Thymus (tissue), 11 donors: ENCODE measurements around the gene SORCS1. TPM values are rescaled to one million over a fixed set of nuclear protein-coding genes. Genes with fewer than 3 reads are reported as not detected.

ENCODE experiments used
- DNase-seq, 9 donors: peaks; one replicate each; pipeline ENCODE4 v3.0.0-alpha.2; 2013; ENCODE audit warnings: low spot score in 9 of 9, low read depth in 6 of 9, missing footprints in 1 of 9
- H3K27ac ChIP-seq, 2 donors: one replicate each; pipeline ENCODE4 v1.5.1; 2013; ENCODE audit warnings: control low read depth in 1 of 2, low read depth in 1 of 2, low read length in 1 of 2, mild to moderate bottlenecking in 1 of 2, moderate library complexity in 1 of 2
- H3K27me3 ChIP-seq, 2 donors: one replicate each; pipeline ENCODE4 v1.5.1; 2013; ENCODE audit warnings: low read length in 1 of 2; ENCODE audit not compliant: control insufficient read depth in 2 of 2, insufficient read depth in 1 of 2
- H3K36me3 ChIP-seq, 2 donors: one replicate each; pipeline ENCODE4 v1.5.1; 2013; ENCODE audit warnings: low read length in 1 of 2, mild to moderate bottlenecking in 1 of 2, moderate library complexity in 1 of 2; ENCODE audit not compliant: control insufficient read depth in 2 of 2, insufficient read depth in 2 of 2
- H3K4me1 ChIP-seq, 2 donors: one replicate each; pipeline ENCODE4 v1.5.1; 2013; ENCODE audit warnings: low read length in 2 of 2; ENCODE audit not compliant: control insufficient read depth in 2 of 2, insufficient read depth in 2 of 2
- H3K4me3 ChIP-seq, 2 donors: one replicate each; pipeline ENCODE4 v1.5.1; 2013; ENCODE audit warnings: low read length in 2 of 2, control low read depth in 1 of 2, mild to moderate bottlenecking in 1 of 2
- H3K9me3 ChIP-seq, 2 donors: one replicate each; pipeline ENCODE4 v1.5.1; 2013; ENCODE audit warnings: low read length in 1 of 2, mild to moderate bottlenecking in 1 of 2; ENCODE audit not compliant: control insufficient read depth in 2 of 2, insufficient read depth in 1 of 2
- WGBS: extraction: QIAGEN DNeasy Blood & Tissue Kit; methylation state at CpG from one replicate; pipeline ENCODE4 v1.1.7; 2013; 5-methylcytosine and 5-hydroxymethylcytosine counted together
- polyA plus RNA-seq: library from polyadenylated mRNA; stranded (reverse); fragments of 200-250 nt; gene quantifications from one replicate; pipeline ENCODE4 v1.2.3, GENCODE V29; 2013
- total RNA-seq: library from RNA; stranded (reverse); fragments of 120-200 nt; gene quantifications from one replicate; pipeline ENCODE4 v1.2.4, GENCODE V29; 2013
- donor health status: healthy.

The SORCS1 gene
- total and polyA plus RNA-seq, 2 donors: 1.1 to 3.6 TPM

DNA sequence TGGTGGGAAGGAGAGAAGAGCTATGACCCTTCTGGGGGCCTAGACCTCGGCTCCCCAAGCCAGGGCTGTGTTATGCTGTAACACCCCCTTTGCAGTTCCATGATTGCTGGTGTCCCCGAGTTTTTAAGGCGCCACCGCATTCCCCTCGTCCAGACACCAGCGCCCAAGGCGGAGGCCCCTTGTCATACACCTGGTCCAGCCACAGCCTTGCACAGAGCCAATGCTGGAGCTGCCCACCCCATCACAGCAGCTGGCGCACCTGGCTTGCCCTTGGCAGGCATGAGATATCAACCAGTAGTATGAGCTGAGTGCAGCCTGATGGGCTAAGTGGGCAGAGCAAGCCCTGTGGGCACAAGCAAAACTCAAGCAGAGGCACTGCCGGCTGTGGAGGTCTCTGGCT, 209.4 kb downstream of the SORCS1 start:
- Histone ChIP-seq H3K9me3 (no peaks in the 10 kb centered on the region), H3K36me3 (no peaks in the 10 kb centered on the region), H3K27me3 (no peaks in the 10 kb centered on the region), H3K4me1 (no peaks in the 10 kb centered on the region), H3K4me3 (no peak overlapping the region), H3K27ac (no peak overlapping the region)
- DNase-seq: no peak
- WGBS: 98% methylated on average over 9 of the region's 9 CpGs

- no peaks in the 10 kb centered on the region for H3K27me3 ChIP-seq
- 94% methylated on average over 1 of the region's 1 CpG for whole genome bisulfite sequencing
- no peak for DNase-seq
- H3K27ac ChIP-seq: no peak overlapping the region
- no peak overlapping the region for H3K4me3 ChIP-seq
- no peaks in the 10 kb centered on the region for H3K4me1 ChIP-seq
- H3K9me3 ChIP-seq: no peaks in the 10 kb centered on the region
- H3K36me3 ChIP-seq: no peaks in the 10 kb centered on the region
Measured at GRCh38 chr10:106952033-106952432, 212.5 kb downstream of the SORCS1 start.

- no peaks in the 10 kb centered on the region for H3K9me3 ChIP-seq
- no peaks in the 10 kb centered on the region for H3K27me3 ChIP-seq
- no peaks in the 10 kb centered on the region for H3K4me1 ChIP-seq
- H3K27ac ChIP-seq: no peak overlapping the region
- 92% methylated on average over 5 of the region's 5 CpGs for WGBS
- DNase-seq: no peak
- H3K4me3 ChIP-seq: no peak overlapping the region
- H3K36me3 ChIP-seq: no peaks in the 10 kb centered on the region
Measured at GRCh38 chr10:106949680-106950478, 214.6 kb downstream of the SORCS1 start.

DNA sequence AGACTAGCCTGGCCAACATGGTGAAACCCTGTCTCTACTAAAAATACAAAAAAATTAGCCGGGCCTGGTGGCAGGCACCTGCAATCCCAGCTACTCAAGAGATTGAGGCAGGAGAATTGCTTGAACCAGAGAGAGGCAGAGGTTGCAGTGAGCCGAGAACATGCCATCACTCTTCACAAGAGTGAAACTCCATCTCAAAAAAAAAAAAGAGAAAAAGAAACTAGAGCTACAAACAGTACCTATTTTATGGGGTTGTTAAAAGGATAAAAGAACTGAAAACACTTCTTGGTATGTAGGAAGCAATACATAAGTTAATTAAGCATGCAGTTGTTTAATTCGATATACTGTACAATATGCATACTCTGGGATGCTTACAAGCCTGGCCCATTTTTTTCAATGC, 216.9 kb downstream of the SORCS1 start:
- DNase-seq: no peak
- H3K36me3 ChIP-seq: no peaks in the 10 kb centered on the region
- no peak overlapping the region for H3K27ac ChIP-seq
- no peaks in the 10 kb centered on the region for H3K9me3 ChIP-seq
- WGBS: 93% methylated on average over 3 of the region's 3 CpGs
- no peaks in the 10 kb centered on the region for H3K27me3 ChIP-seq
- H3K4me1 ChIP-seq: no peaks in the 10 kb centered on the region
- no peak overlapping the region for H3K4me3 ChIP-seq

GRCh38 chr10:106942035-106942662, 222.4 kb downstream of the SORCS1 start:
- Histone ChIP-seq H3K9me3 (no peaks in the 10 kb centered on the region), H3K4me3 (no peak overlapping the region)
- WGBS: 90% methylated on average over 4 of the region's 4 CpGs

GRCh38 chr10:106941297-106942034, 223.0 kb downstream of the SORCS1 start:
- Histone ChIP-seq H3K36me3 (no peaks in the 10 kb centered on the region), H3K4me1 (no peaks in the 10 kb centered on the region), H3K4me3 (no peak overlapping the region), H3K27me3 (no peaks in the 10 kb centered on the region), H3K27ac (no peak overlapping the region), H3K9me3 (no peaks in the 10 kb centered on the region)
- 94% methylated on average over 5 of the region's 5 CpGs for WGBS
- DNase-seq: no peak

More at GRCh38 chr10:106942035-106942662, 222.4 kb downstream of the SORCS1 start:
- no peak overlapping the region for H3K27ac ChIP-seq
- no peak for DNase-seq
- H3K36me3 ChIP-seq: no peaks in the 10 kb centered on the region
- no peaks in the 10 kb centered on the region for H3K4me1 ChIP-seq
- no peaks in the 10 kb centered on the region for H3K27me3 ChIP-seq

GRCh38 chr10:106938513-106938912, 226.0 kb downstream of the SORCS1 start:
- Histone ChIP-seq H3K27me3 (no peaks in the 10 kb centered on the region), H3K27ac (no peak overlapping the region), H3K36me3 (no peaks in the 10 kb centered on the region), H3K4me1 (no peaks in the 10 kb centered on the region), H3K4me3 (no peak overlapping the region), H3K9me3 (no peaks in the 10 kb centered on the region)
- 98% methylated on average over 1 of the region's 1 CpG for WGBS
- no peak for DNase-seq

GRCh38 chr10:106935978-106936451, 228.5 kb downstream of the SORCS1 start:
- Histone ChIP-seq H3K9me3 (no peaks in the 10 kb centered on the region), H3K27ac (no peak overlapping the region), H3K27me3 (no peaks in the 10 kb centered on the region), H3K4me1 (no peaks in the 10 kb centered on the region), H3K36me3 (no peaks in the 10 kb centered on the region), H3K4me3 (no peak overlapping the region)
- peak in 2 of 9 donors; percentile 3 to 28 for DNase-seq

GRCh38 chr10:106931853-106932249, 232.7 kb downstream of the SORCS1 start:
- 81% methylated on average over 1 of the region's 1 CpG for WGBS

More at GRCh38 chr10:106931853-106932249, 232.7 kb downstream of the SORCS1 start:
- Histone ChIP-seq H3K36me3 (no peaks in the 10 kb centered on the region), H3K9me3 (no peaks in the 10 kb centered on the region), H3K27me3 (no peaks in the 10 kb centered on the region), H3K4me1 (no peaks in the 10 kb centered on the region), H3K27ac (no peak overlapping the region), H3K4me3 (no peak overlapping the region)
- DNase-seq: no peak
